ENCODE results near the gene MT1B. TPM values are rescaled to one million over a fixed set of nuclear protein-coding genes. Genes with fewer than 3 reads are reported as not detected.

Gene MT1B
- total and polyA plus RNA-seq, 2 experiments from 2014 or later = 0.47 TPM; not detected in 1

- TF ChIP-seq CTCF (IDR thresholded peaks at IDR 0.05; ENCODE audit: poor library complexity) (no peak), EZH2 (IDR thresholded peaks at IDR 0.05; ENCODE audit: borderline replicate concordance) (no peak)
- H3K4me1 ChIP-seq (ENCODE audit: insufficient read depth) = peaks cover 26% of the 10 kb centered on the region
- WGBS (ENCODE audit: low lambda C conversion rate, missing lambda C conversion rate) = 89% methylated on average over 2 of the region's 2 CpGs
- no peaks in the 10 kb centered on the region for H4K20me1 ChIP-seq (ENCODE audit: insufficient read depth, poor library complexity, severe bottlenecking)
- DNase-seq (ENCODE audit: low spot score) = no peak
- no peak overlapping the region for H3K4me3 ChIP-seq
- H3K36me3 ChIP-seq (replicated peaks; ENCODE audit: insufficient read depth, low read depth) = no peaks in the 10 kb centered on the region
- no peak overlapping the region for H2AFZ ChIP-seq
- H3K9me2 ChIP-seq (replicated peaks; ENCODE audit: insufficient read depth) = no peaks in the 10 kb centered on the region
- no peak overlapping the region for H3K4me2 ChIP-seq
- H3K9me3 ChIP-seq (ENCODE audit: low read depth) = no peaks in the 10 kb centered on the region
- H3K27me3 ChIP-seq = peaks cover 7% of the 10 kb centered on the region
- no peaks in the 10 kb centered on the region for H3K79me2 ChIP-seq
- peak overlapping the region; percentile 12 for H3K27ac ChIP-seq
Observed at GRCh38 chr16:56611281-56611833, 40.3 kb upstream of the MT1B start.

- Histone ChIP-seq H3K9me3 (ENCODE audit: low read depth) (no peaks in the 10 kb centered on the region), H2AFZ (no peak overlapping the region), H3K9me2 (replicated peaks; ENCODE audit: insufficient read depth) (no peaks in the 10 kb centered on the region), H3K27me3 (peaks cover 31% of the 10 kb centered on the region), H3K36me3 (replicated peaks; ENCODE audit: insufficient read depth, low read depth) (no peaks in the 10 kb centered on the region), H3K79me2 (no peaks in the 10 kb centered on the region), H3K27ac (no peak overlapping the region), H3K4me1 (ENCODE audit: insufficient read depth) (peaks cover 9% of the 10 kb centered on the region), H3K4me3 (no peak overlapping the region), H4K20me1 (ENCODE audit: insufficient read depth, poor library complexity, severe bottlenecking) (no peaks in the 10 kb centered on the region), H3K4me2 (no peak overlapping the region)
- TF ChIP-seq EZH2 (IDR thresholded peaks at IDR 0.05; ENCODE audit: borderline replicate concordance) = no peak
- no peak for DNase-seq (ENCODE audit: low spot score)
Observed at GRCh38 chr16:56613706-56614105, 38.0 kb upstream of the MT1B start.

- no peak for DNase-seq (ENCODE audit: low spot score)
- Histone ChIP-seq H3K4me2 (no peak overlapping the region), H3K4me3 (no peak overlapping the region), H4K20me1 (ENCODE audit: insufficient read depth, poor library complexity, severe bottlenecking) (no peaks in the 10 kb centered on the region), H3K9me3 (ENCODE audit: low read depth) (no peaks in the 10 kb centered on the region), H3K9me2 (replicated peaks; ENCODE audit: insufficient read depth) (no peaks in the 10 kb centered on the region), H3K79me2 (no peaks in the 10 kb centered on the region), H3K27ac (no peak overlapping the region), H3K36me3 (replicated peaks; ENCODE audit: insufficient read depth, low read depth) (no peaks in the 10 kb centered on the region), H3K27me3 (peaks cover 39% of the 10 kb centered on the region), H2AFZ (no peak overlapping the region), H3K4me1 (ENCODE audit: insufficient read depth) (peaks cover under 1% of the 10 kb centered on the region)
- TF ChIP-seq CTCF (IDR thresholded peaks at IDR 0.05; ENCODE audit: poor library complexity) (no peak), EZH2 (IDR thresholded peaks at IDR 0.05; ENCODE audit: borderline replicate concordance) (no peak), EZH2phosphoT487 (IDR thresholded peaks at IDR 0.05; ENCODE audit: low read depth, severe bottlenecking, unreplicated experiment) (no peak)
Observed at GRCh38 chr16:56614549-56614991, 37.1 kb upstream of the MT1B start.

- 86% methylated on average over 3 of the region's 3 CpGs for WGBS (ENCODE audit: low lambda C conversion rate, missing lambda C conversion rate)
- H3K36me3 ChIP-seq (replicated peaks; ENCODE audit: insufficient read depth, low read depth) = no peaks in the 10 kb centered on the region
- peaks cover 47% of the 10 kb centered on the region for H3K27me3 ChIP-seq
- no peaks in the 10 kb centered on the region for H3K9me3 ChIP-seq (ENCODE audit: low read depth)
- no peak for DNase-seq (ENCODE audit: low spot score)
- TF ChIP-seq CTCF (IDR thresholded peaks at IDR 0.05; ENCODE audit: poor library complexity) (no peak), EZH2phosphoT487 (IDR thresholded peaks at IDR 0.05; ENCODE audit: low read depth, severe bottlenecking, unreplicated experiment) (no peak), EZH2 (IDR thresholded peaks at IDR 0.05; ENCODE audit: borderline replicate concordance) (no peak)
- no peaks in the 10 kb centered on the region for H3K79me2 ChIP-seq
- no peak overlapping the region for H3K27ac ChIP-seq
- no peak overlapping the region for H2AFZ ChIP-seq
- no peaks in the 10 kb centered on the region for H3K9me2 ChIP-seq (replicated peaks; ENCODE audit: insufficient read depth)
- no peaks in the 10 kb centered on the region for H3K4me1 ChIP-seq (ENCODE audit: insufficient read depth)
- H3K4me2 ChIP-seq = no peak overlapping the region
- no peaks in the 10 kb centered on the region for H4K20me1 ChIP-seq (ENCODE audit: insufficient read depth, poor library complexity, severe bottlenecking)
- no peak overlapping the region for H3K4me3 ChIP-seq
Observed at GRCh38 chr16:56615353-56615752, 36.3 kb upstream of the MT1B start.

All from hepatocyte (in vitro differentiated cells).